Liver (tissue), 9 donors: Measurements from ENCODE around the gene GAB2. TPM values are rescaled to one million over a fixed set of nuclear protein-coding genes. Genes with fewer than 3 reads are reported as not detected.
"Not testable (repeated sequence)": the region's sequence is repeated elsewhere in the genome, so short reads cannot be mapped to it uniquely, and the experiment has no call there.

Experiments
- DNase-seq: peaks from one replicate; pipeline ENCODE4 v3.0.0-alpha.2; 2017; ENCODE audit warnings: low spot score
- H3K27ac ChIP-seq, 2 donors: one replicate each; pipeline ENCODE4 v1.7.0; 2013; ENCODE audit warnings: inconsistent platforms in 2 of 2, low read length in 2 of 2, control low read depth in 1 of 2, low read depth in 1 of 2, mild to moderate bottlenecking in 1 of 2
- H3K27me3 ChIP-seq, 4 donors: one replicate each; pipeline versions ENCODE4 v1.6.1 to v1.7.0; 2013; ENCODE audit warnings: low read length in 3 of 4, inconsistent platforms in 1 of 4, mild to moderate bottlenecking in 1 of 4, moderate library complexity in 1 of 4; ENCODE audit not compliant: control insufficient read depth in 4 of 4, insufficient read depth in 4 of 4
- H3K36me3 ChIP-seq, 4 donors: one replicate each; pipeline versions ENCODE4 v1.6.1 to v1.7.0; 2013; ENCODE audit warnings: low read length in 3 of 4, mild to moderate bottlenecking in 3 of 4, low read depth in 1 of 4, moderate library complexity in 1 of 4; ENCODE audit not compliant: control insufficient read depth in 4 of 4, insufficient read depth in 3 of 4
- H3K4me1 ChIP-seq, 4 donors: one replicate each; pipeline versions ENCODE4 v1.6.1 to v1.7.0; 2013; ENCODE audit warnings: low read length in 3 of 4, mild to moderate bottlenecking in 3 of 4, moderate library complexity in 1 of 4; ENCODE audit not compliant: control insufficient read depth in 4 of 4, insufficient read depth in 4 of 4
- H3K4me3 ChIP-seq, 3 donors: one replicate each; pipeline versions ENCODE4 v1.6.1 to v1.7.0; 2013; ENCODE audit warnings: low read length in 3 of 3, control low read depth in 1 of 3, low read depth in 1 of 3, mild to moderate bottlenecking in 1 of 3
- H3K9ac ChIP-seq, 2 donors: one replicate each; pipeline ENCODE4 v1.7.0; 2013; ENCODE audit warnings: low read length in 2 of 2, mild to moderate bottlenecking in 2 of 2, moderate library complexity in 2 of 2, control low read depth in 1 of 2, low read depth in 1 of 2
- H3K9me3 ChIP-seq, 4 donors: one replicate each; pipeline versions ENCODE4 v1.6.1 to v1.7.0; 2013; ENCODE audit warnings: low read length in 3 of 4; ENCODE audit not compliant: control insufficient read depth in 4 of 4
- CTCF ChIP-seq: fragments of 150-350 bp; IDR thresholded peaks from 2 replicates; pipeline ENCODE4 v1.5.1; 2017; ENCODE audit warnings: improper control_type of control experiment, low read depth, low read length; ENCODE audit not compliant: missing input control
- EGR1 ChIP-seq, 2 donors: IDR thresholded peaks; 2 replicates each; pipeline ENCODE4 v1.6.1; 2016 to 2018; ENCODE audit warnings: antibody characterized with exemption in 2 of 2, low read depth in 2 of 2
- FOXA1 ChIP-seq: IDR thresholded peaks from 2 replicates; pipeline ENCODE4 v1.6.1; 2016; ENCODE audit warnings: antibody characterized with exemption
- FOXA2 ChIP-seq: IDR thresholded peaks from 2 replicates; pipeline ENCODE4 v1.6.1; 2016; ENCODE audit warnings: antibody characterized with exemption
- GABPA ChIP-seq, 2 donors: IDR thresholded peaks in 1 of 2; conservative IDR thresholded peaks in 1 of 2; 2 replicates each; pipeline ENCODE4 v1.6.1; 2016; ENCODE audit warnings: antibody characterized with exemption in 2 of 2, mild to moderate bottlenecking in 1 of 2, moderate library complexity in 1 of 2
- HNF4A ChIP-seq, 2 donors: conservative IDR thresholded peaks; 2 replicates each; pipeline ENCODE4 v1.6.1; 2016; ENCODE audit warnings: antibody characterized with exemption in 2 of 2, mild to moderate bottlenecking in 2 of 2
- HNF4G ChIP-seq: IDR thresholded peaks from 2 replicates; pipeline ENCODE4 v1.6.1; 2016; ENCODE audit warnings: antibody characterized with exemption
- MAX ChIP-seq: IDR thresholded peaks from 2 replicates; pipeline ENCODE4 v1.6.1; 2016; ENCODE audit warnings: antibody characterized with exemption
- NR2F2 ChIP-seq: IDR thresholded peaks from 2 replicates; pipeline ENCODE4 v1.6.1; 2016; ENCODE audit warnings: antibody characterized with exemption
- RAD21 ChIP-seq, 2 donors: IDR thresholded peaks; 2 replicates each; pipeline ENCODE4 v1.6.1; 2016; ENCODE audit warnings: antibody characterized with exemption in 2 of 2, mild to moderate bottlenecking in 2 of 2
- RXRA ChIP-seq, 2 donors: IDR thresholded peaks; 2 replicates each; pipeline ENCODE4 v1.6.1; 2017 to 2018; ENCODE audit warnings: antibody characterized with exemption in 2 of 2, mild to moderate bottlenecking in 1 of 2
- SP1 ChIP-seq: IDR thresholded peaks from 2 replicates; pipeline ENCODE4 v1.6.1; 2018; ENCODE audit warnings: antibody characterized with exemption, mild to moderate bottlenecking
- TAF1 ChIP-seq: conservative IDR thresholded peaks from 2 replicates; pipeline ENCODE4 v1.6.1; 2016; ENCODE audit warnings: antibody characterized with exemption, mild to moderate bottlenecking
- YY1 ChIP-seq: IDR thresholded peaks from 2 replicates; pipeline ENCODE4 v1.6.1; 2016; ENCODE audit warnings: antibody characterized with exemption, mild to moderate bottlenecking
- ZBTB33 ChIP-seq: IDR thresholded peaks from 2 replicates; pipeline ENCODE4 v1.6.1; 2016; ENCODE audit warnings: antibody characterized with exemption
- WGBS: extraction: QIAGEN DNeasy Blood & Tissue Kit; methylation state at CpG from one replicate; pipeline ENCODE4 v1.1.7; 2013; 5-methylcytosine and 5-hydroxymethylcytosine counted together
- polyA plus RNA-seq, 2 donors: library from polyadenylated mRNA; stranded (reverse) in 1 of 2; unstranded in 1 of 2; fragments of 200-250 nt in 1 of 2; fragments of >200 nt in 1 of 2; fragmentation: Nextera tagmentation in 1 of 2; extraction: Ambion mirVana in 1 of 2; gene quantifications; one replicate each; pipeline versions ENCODE4 v1.2.1 to v1.2.3, GENCODE V29; 2013 to 2015
- total RNA-seq, 2 donors: library from RNA; depleted of rRNA; stranded (reverse); fragments of >200 nt; gene quantifications; one replicate each; pipeline ENCODE4 v1.2.3, GENCODE V29; 2014
- TF ChIP-seq, protein P1 (sequence below): IDR thresholded peaks from 2 replicates; pipeline ENCODE4 v1.6.1; 2016; ENCODE audit warnings: antibody characterized with exemption
- TF ChIP-seq, protein P2 (sequence below): IDR thresholded peaks from 2 replicates; pipeline ENCODE4 v1.6.1; 2016; ENCODE audit warnings: antibody characterized with exemption, mild to moderate bottlenecking
- donor health status: healthy.
- donor health status: healthy.
- donor health status: healthy.
- donor health status: healthy.
- donor health status: healthy.

The GAB2 gene
- total and polyA plus RNA-seq, 4 donors = 1.3 to 3.6 (median 2.5) TPM

DNA sequence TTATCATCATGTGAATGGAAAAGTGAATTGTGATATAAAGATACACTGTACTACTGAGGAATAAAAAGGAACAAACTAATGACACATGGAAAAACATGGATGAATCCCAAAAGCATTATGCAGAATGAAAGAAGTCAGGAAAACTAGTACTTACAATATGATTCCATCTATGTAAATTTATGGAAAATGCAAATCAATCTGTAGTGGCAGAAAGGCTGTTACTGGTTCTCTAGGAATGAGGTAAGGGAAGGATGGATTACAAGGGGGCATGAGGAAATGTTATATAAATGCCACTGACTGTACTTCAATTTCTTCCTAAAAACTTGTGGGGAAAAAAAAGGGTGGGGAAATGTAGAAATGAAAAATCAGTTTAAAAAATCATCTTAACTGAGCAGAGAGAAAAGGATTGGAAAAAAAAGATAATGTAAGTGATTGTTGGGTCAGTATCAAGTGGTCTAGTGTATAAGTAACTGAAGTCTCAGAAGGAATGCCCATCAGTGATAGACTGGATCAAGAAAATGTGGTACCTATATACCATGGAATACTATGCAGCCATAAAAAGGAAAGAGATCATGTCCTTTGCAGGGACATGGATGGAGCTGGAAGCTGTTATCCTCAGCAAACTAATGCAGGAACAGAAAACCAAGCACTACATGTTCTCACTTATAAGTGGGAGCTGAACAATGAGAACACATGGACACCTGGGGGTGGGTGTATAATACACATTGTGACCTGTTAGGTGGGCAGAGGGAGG, 180.2 kb downstream of the GAB2 start:
- Histone ChIP-seq H3K27me3 (no peaks in the 10 kb centered on the region), H3K9ac (no peak overlapping the region), H3K9me3 (no peaks in the 10 kb centered on the region), H3K27ac (no peak overlapping the region), H3K4me3 (no peak overlapping the region), H3K4me1 (no peaks in the 10 kb centered on the region), H3K36me3 (no peaks in the 10 kb centered on the region)
- DNase-seq = no peak
- TF ChIP-seq RAD21 (IDR thresholded peaks at IDR 0.05) (no peak), ZBTB33 (no peak), NR2F2 (no peak), FOXA2 (no peak), GABPA (IDR thresholded peaks at IDR 0.05 in 1 of 2, conservative IDR thresholded peaks at IDR 0.05 in 1 of 2) (no peak), HNF4G (no peak)

GRCh38 chr11:78234006-78234405, 183.6 kb downstream of the GAB2 start:
- Histone ChIP-seq H3K27ac (no peak overlapping the region), H3K4me3 (no peak overlapping the region), H3K36me3 (no peaks in the 10 kb centered on the region), H3K27me3 (no peaks in the 10 kb centered on the region), H3K9me3 (no peaks in the 10 kb centered on the region), H3K9ac (no peak overlapping the region), H3K4me1 (no peaks in the 10 kb centered on the region)
- 97% methylated on average over 5 of the region's 5 CpGs for WGBS
- TF ChIP-seq, protein P1, sequence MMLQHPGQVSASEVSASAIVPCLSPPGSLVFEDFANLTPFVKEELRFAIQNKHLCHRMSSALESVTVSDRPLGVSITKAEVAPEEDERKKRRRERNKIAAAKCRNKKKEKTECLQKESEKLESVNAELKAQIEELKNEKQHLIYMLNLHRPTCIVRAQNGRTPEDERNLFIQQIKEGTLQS = no peak
- TF ChIP-seq GABPA (IDR thresholded peaks at IDR 0.05 in 1 of 2, conservative IDR thresholded peaks at IDR 0.05 in 1 of 2) (no peak), YY1 (no peak), HNF4G (no peak), EGR1 (IDR thresholded peaks at IDR 0.05; ENCODE audit: low read depth in 2 of 2) (no peak), MAX (no peak), HNF4A (conservative IDR thresholded peaks at IDR 0.05) (no peak), ZBTB33 (no peak), NR2F2 (no peak), FOXA1 (no peak), SP1 (no peak), RXRA (IDR thresholded peaks at IDR 0.05) (no peak), TAF1 (no peak), FOXA2 (no peak), RAD21 (IDR thresholded peaks at IDR 0.05) (no peak), CTCF (no peak)
- TF ChIP-seq, protein P2, sequence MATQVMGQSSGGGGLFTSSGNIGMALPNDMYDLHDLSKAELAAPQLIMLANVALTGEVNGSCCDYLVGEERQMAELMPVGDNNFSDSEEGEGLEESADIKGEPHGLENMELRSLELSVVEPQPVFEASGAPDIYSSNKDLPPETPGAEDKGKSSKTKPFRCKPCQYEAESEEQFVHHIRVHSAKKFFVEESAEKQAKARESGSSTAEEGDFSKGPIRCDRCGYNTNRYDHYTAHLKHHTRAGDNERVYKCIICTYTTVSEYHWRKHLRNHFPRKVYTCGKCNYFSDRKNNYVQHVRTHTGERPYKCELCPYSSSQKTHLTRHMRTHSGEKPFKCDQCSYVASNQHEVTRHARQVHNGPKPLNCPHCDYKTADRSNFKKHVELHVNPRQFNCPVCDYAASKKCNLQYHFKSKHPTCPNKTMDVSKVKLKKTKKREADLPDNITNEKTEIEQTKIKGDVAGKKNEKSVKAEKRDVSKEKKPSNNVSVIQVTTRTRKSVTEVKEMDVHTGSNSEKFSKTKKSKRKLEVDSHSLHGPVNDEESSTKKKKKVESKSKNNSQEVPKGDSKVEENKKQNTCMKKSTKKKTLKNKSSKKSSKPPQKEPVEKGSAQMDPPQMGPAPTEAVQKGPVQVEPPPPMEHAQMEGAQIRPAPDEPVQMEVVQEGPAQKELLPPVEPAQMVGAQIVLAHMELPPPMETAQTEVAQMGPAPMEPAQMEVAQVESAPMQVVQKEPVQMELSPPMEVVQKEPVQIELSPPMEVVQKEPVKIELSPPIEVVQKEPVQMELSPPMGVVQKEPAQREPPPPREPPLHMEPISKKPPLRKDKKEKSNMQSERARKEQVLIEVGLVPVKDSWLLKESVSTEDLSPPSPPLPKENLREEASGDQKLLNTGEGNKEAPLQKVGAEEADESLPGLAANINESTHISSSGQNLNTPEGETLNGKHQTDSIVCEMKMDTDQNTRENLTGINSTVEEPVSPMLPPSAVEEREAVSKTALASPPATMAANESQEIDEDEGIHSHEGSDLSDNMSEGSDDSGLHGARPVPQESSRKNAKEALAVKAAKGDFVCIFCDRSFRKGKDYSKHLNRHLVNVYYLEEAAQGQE = no peak
- no peak for DNase-seq

DNA sequence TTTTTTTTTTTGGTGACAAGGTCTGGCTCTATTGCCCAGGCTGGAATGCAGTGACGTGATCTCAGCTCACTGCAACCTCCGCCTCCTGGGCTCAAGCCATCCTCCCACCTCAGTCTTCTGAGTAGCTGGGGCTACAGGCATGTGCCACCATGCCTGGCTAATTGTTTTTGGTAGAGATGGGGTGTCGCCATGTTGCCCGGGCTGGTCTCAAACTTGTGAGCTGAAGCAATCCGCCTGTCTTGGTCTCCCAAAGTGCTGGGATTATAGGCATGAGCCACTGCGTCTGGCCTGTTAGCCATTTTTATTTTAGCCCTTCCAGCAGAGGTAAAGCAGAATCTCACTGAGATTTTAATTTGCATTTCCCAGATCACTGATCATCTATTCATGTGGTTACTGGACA, 184.6 kb downstream of the GAB2 start:
- not testable (repeated sequence) for H3K9ac ChIP-seq, DNase-seq, H3K4me1 ChIP-seq, H3K4me3 ChIP-seq, H3K9me3 ChIP-seq, H3K27ac ChIP-seq, H3K27me3 ChIP-seq, H3K36me3 ChIP-seq
- 98% methylated on average over 6 of the region's 6 CpGs for WGBS
